ENCODE results near the gene PKD1. TPM values are rescaled to one million over a fixed set of nuclear protein-coding genes. Genes with fewer than 3 reads are reported as not detected.

Gene PKD1
- total and polyA plus RNA-seq, 7 experiments from 2014 or later = 4.9 to 153 (median 97.6) TPM

DNA sequence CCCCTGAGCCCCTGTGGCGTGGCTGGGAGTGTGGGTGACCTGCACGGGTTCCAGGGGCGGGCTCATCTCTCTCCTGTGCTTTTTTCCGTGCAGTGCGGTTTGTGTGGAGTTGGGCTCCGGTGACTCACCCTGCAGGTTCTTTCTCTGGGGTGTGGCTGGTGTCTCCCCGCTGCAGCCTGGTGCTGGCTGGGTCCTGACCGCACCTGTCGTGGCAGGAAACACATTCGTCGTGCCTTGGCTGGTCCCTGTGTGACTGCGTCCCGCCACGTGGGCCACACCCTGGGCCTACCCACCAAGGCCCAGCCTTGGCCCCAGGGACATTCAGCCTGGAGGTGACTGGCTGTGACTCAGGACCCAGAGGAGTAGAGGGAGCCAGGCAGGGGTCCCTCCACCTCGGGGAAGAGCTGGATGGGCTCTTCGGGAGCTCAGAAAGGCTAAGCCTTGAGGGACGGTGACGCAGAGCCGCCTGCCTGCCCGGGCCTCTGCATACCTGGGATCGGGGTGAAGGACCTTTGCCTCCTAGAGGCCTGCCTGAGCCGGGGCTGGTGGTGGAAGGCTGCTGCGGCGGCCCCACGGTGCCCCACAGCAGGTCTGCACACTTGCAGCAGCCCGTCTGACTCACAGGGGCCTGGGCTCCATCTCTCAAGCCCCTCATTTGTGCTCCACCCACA lies 27.6 kb upstream of the PKD1 start:
- no peaks in the 10 kb centered on the region for H3K9me3 ChIP-seq (ENCODE audit: control insufficient read depth in 2 of 3, low read length in 3 of 3)
- no peak overlapping the region for H3K4me3 Mint-ChIP-seq
- DNase-seq (no peak), ATAC-seq (no peak)
- H3K4me1 Mint-ChIP-seq = peaks cover 0 to 8% (median 0%) of the 10 kb centered on the region in 7 donors
- intact Hi-C loops (cut with micrococcal nuclease) = no loop called here
- peak overlapping the region in 2 of 9 donors; percentile 4 to 19 for H3K27ac Mint-ChIP-seq
- peaks cover 0 to 13% (median 0%) of the 10 kb centered on the region in 5 donors for H3K36me3 Mint-ChIP-seq
- H3K27ac ChIP-seq (ENCODE audit: low read depth, low read length) = no peak overlapping the region
- ChIA-PET POLR2A (interaction anchor here (0.6 kb wide), 1 partner anchor 8 kb away, joined by 3 read pairs; the partner anchor contains the start of gene TRAF7), CTCF (interaction anchor here (0.6 kb wide), 1 partner anchor 1135 kb away, joined by 4 read pairs; no protein-coding TSS in a partner anchor)
- no peaks in the 10 kb centered on the region for H3K9me3 Mint-ChIP-seq
- H3K4me3 ChIP-seq (ENCODE audit: low read length) = no peak overlapping the region
- H3K4me1 ChIP-seq (ENCODE audit: control insufficient read depth in 2 of 2, insufficient read depth in 2 of 2, low read length in 2 of 2) = no peaks in the 10 kb centered on the region
- no peaks in the 10 kb centered on the region for H3K27me3 Mint-ChIP-seq
- H3K36me3 ChIP-seq (ENCODE audit: control insufficient read depth in 2 of 3, insufficient read depth in 3 of 3, low read length in 3 of 3) = peaks cover 0 to 28% (median 3%) of the 10 kb centered on the region in 3 experiments
- H3K27me3 ChIP-seq (ENCODE audit: control insufficient read depth in 2 of 2, insufficient read depth in 2 of 2, low read length in 2 of 2) = no peaks in the 10 kb centered on the region

- ChIA-PET POLR2A (no interaction called here), CTCF (interaction anchor here (1.0 kb wide), 1 partner anchor 159 kb away, joined by 3 read pairs; no protein-coding TSS in a partner anchor)
- no peak overlapping the region for H3K4me3 Mint-ChIP-seq
- H3K27ac ChIP-seq (ENCODE audit: low read depth, low read length) = no peak overlapping the region
- H3K36me3 ChIP-seq (ENCODE audit: control insufficient read depth in 2 of 3, insufficient read depth in 3 of 3, low read length in 3 of 3) = peaks cover 0 to 22% (median 3%) of the 10 kb centered on the region in 3 experiments
- no peaks in the 10 kb centered on the region for H3K4me1 ChIP-seq (ENCODE audit: control insufficient read depth in 2 of 2, insufficient read depth in 2 of 2, low read length in 2 of 2)
- peaks cover 0 to 8% (median 6%) of the 10 kb centered on the region in 7 donors for H3K4me1 Mint-ChIP-seq
- peaks cover 0 to 13% (median 0%) of the 10 kb centered on the region in 5 donors for H3K36me3 Mint-ChIP-seq
- H3K4me3 ChIP-seq (ENCODE audit: low read length) = no peak overlapping the region
- DNase-seq (no peak), ATAC-seq (no peak)
- H3K27me3 ChIP-seq (ENCODE audit: control insufficient read depth in 2 of 2, insufficient read depth in 2 of 2, low read length in 2 of 2) = no peaks in the 10 kb centered on the region
- no peaks in the 10 kb centered on the region for H3K9me3 ChIP-seq (ENCODE audit: control insufficient read depth in 2 of 3, low read length in 3 of 3)
- H3K27ac Mint-ChIP-seq = no peak overlapping the region
- H3K27me3 Mint-ChIP-seq = no peaks in the 10 kb centered on the region
- H3K9me3 Mint-ChIP-seq = no peaks in the 10 kb centered on the region
- intact Hi-C loops (cut with micrococcal nuclease) = no loop called here
Observed at GRCh38 chr16:2162676-2163118, 27.0 kb upstream of the PKD1 start.

DNA sequence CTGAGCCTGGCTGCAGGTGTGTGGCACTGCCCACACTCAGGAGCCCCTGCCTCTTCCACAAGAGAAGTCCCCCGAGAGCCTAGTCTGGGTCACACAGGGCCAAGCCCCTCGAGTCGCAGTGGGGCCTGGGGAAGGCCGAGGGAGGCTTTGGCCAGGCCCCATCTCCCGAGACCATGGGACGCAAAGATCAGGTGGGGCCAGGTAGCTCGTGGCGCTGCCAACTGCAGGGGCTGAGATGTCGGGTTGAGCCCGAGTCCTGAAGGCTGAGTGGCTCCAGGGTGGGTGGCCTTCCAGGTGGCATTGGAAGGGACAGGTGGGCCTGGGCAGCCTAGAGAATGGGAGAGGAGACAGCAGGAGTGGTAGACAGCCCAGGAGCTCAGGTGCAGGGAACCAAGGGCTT lies 26.2 kb upstream of the PKD1 start:
- POLR2A ChIA-PET = interaction anchor here (1.3 kb wide), 1 partner anchor 10 kb away, joined by 3 read pairs; no protein-coding TSS in a partner anchor
- intact Hi-C loops (cut with micrococcal nuclease) = no loop called here

GRCh38 chr16:2160915-2161551 lies 25.3 kb upstream of the PKD1 start:
- DNase-seq = no peak
- no peaks in the 10 kb centered on the region for H3K9me3 Mint-ChIP-seq
- no peak for ATAC-seq
- intact Hi-C loops (cut with micrococcal nuclease) = no loop called here
- ChIA-PET CTCF (no interaction called here), POLR2A (interaction anchor here (1.3 kb wide), 1 partner anchor 9 kb away, joined by 3 read pairs; no protein-coding TSS in a partner anchor)
- H3K27ac Mint-ChIP-seq = no peak overlapping the region
- Histone ChIP-seq H3K4me3 (ENCODE audit: low read length) (no peak overlapping the region), H3K4me1 (ENCODE audit: control insufficient read depth in 2 of 2, insufficient read depth in 2 of 2, low read length in 2 of 2) (peaks cover 0 to 14% of the 10 kb centered on the region in 2 donors), H3K27me3 (ENCODE audit: control insufficient read depth in 2 of 2, insufficient read depth in 2 of 2, low read length in 2 of 2) (no peaks in the 10 kb centered on the region), H3K36me3 (ENCODE audit: control insufficient read depth in 2 of 3, insufficient read depth in 3 of 3, low read length in 3 of 3) (peaks cover 0 to 5% (median 3%) of the 10 kb centered on the region in 3 experiments), H3K9me3 (ENCODE audit: control insufficient read depth in 2 of 3, low read length in 3 of 3) (no peaks in the 10 kb centered on the region), H3K27ac (ENCODE audit: low read depth, low read length) (no peak overlapping the region)
- H3K27me3 Mint-ChIP-seq = no peaks in the 10 kb centered on the region
- H3K4me1 Mint-ChIP-seq = peaks cover 14 to 25% (median 20%) of the 10 kb centered on the region in 7 donors
- H3K36me3 Mint-ChIP-seq = peaks cover 0 to 10% (median 0%) of the 10 kb centered on the region in 5 donors
- H3K4me3 Mint-ChIP-seq = no peak overlapping the region

More for the DNA sequence above, 26.2 kb upstream of the PKD1 start:
- Mint-ChIP-seq H3K4me3 (no peak overlapping the region), H3K27me3 (no peaks in the 10 kb centered on the region), H3K4me1 (peaks cover 6 to 16% (median 13%) of the 10 kb centered on the region in 7 donors), H3K27ac (peak overlapping the region in 1 of 9 donors; percentile 51), H3K36me3 (peaks cover 0 to 13% (median 0%) of the 10 kb centered on the region in 5 donors), H3K9me3 (no peaks in the 10 kb centered on the region)
- Histone ChIP-seq H3K9me3 (ENCODE audit: control insufficient read depth in 2 of 3, low read length in 3 of 3) (no peaks in the 10 kb centered on the region), H3K27ac (ENCODE audit: low read depth, low read length) (no peak overlapping the region), H3K4me1 (ENCODE audit: control insufficient read depth in 2 of 2, insufficient read depth in 2 of 2, low read length in 2 of 2) (peaks cover 0 to 7% of the 10 kb centered on the region in 2 donors), H3K36me3 (ENCODE audit: control insufficient read depth in 2 of 3, insufficient read depth in 3 of 3, low read length in 3 of 3) (peaks cover 0 to 14% (median 3%) of the 10 kb centered on the region in 3 experiments), H3K27me3 (ENCODE audit: control insufficient read depth in 2 of 2, insufficient read depth in 2 of 2, low read length in 2 of 2) (no peaks in the 10 kb centered on the region), H3K4me3 (ENCODE audit: low read length) (no peak overlapping the region)
- ATAC-seq (no peak), DNase-seq (no peak)
- CTCF ChIA-PET = interaction anchor here (1.0 kb wide), 1 partner anchor 158 kb away, joined by 3 read pairs; no protein-coding TSS in a partner anchor

- no peak for DNase-seq
- no peaks in the 10 kb centered on the region for H3K27me3 ChIP-seq (ENCODE audit: control insufficient read depth in 2 of 2, insufficient read depth in 2 of 2, low read length in 2 of 2)
- intact Hi-C loops (cut with micrococcal nuclease) = loop anchor here (5.0 to 10.0 kb wide), 10 partner anchors 48 to 852 kb away; partner anchors contain the start of genes NUBP2 (in 2 of the 2), SPSB3 (in 2 of the 2), CCNF (in 1 of the 2) and E4F1 (in 1 of the 2)
- H3K4me1 ChIP-seq (ENCODE audit: control insufficient read depth in 2 of 2, insufficient read depth in 2 of 2, low read length in 2 of 2) = peaks cover under 1 to 22% of the 10 kb centered on the region in 2 donors
- H3K27me3 Mint-ChIP-seq = no peaks in the 10 kb centered on the region
- no peaks in the 10 kb centered on the region for H3K9me3 Mint-ChIP-seq
- H3K36me3 ChIP-seq (ENCODE audit: control insufficient read depth in 2 of 3, insufficient read depth in 3 of 3, low read length in 3 of 3) = no peaks in the 10 kb centered on the region
- H3K4me3 ChIP-seq (ENCODE audit: low read length) = no peak overlapping the region
- ATAC-seq = no peak
- peaks cover 20 to 37% (median 27%) of the 10 kb centered on the region in 7 donors for H3K4me1 Mint-ChIP-seq
- H3K27ac Mint-ChIP-seq = peak overlapping the region in 2 of 9 donors; percentile 19
- H3K36me3 Mint-ChIP-seq = peaks cover 0 to 12% (median 0%) of the 10 kb centered on the region in 5 donors
- CTCF ChIA-PET = no interaction called here
- POLR2A ChIA-PET = no interaction called here
- no peak overlapping the region for H3K4me3 Mint-ChIP-seq
- H3K27ac ChIP-seq (ENCODE audit: low read depth, low read length) = no peak overlapping the region
- H3K9me3 ChIP-seq (ENCODE audit: control insufficient read depth in 2 of 3, low read length in 3 of 3) = no peaks in the 10 kb centered on the region
Observed at GRCh38 chr16:2159175-2159838, 23.6 kb upstream of the PKD1 start.

DNA sequence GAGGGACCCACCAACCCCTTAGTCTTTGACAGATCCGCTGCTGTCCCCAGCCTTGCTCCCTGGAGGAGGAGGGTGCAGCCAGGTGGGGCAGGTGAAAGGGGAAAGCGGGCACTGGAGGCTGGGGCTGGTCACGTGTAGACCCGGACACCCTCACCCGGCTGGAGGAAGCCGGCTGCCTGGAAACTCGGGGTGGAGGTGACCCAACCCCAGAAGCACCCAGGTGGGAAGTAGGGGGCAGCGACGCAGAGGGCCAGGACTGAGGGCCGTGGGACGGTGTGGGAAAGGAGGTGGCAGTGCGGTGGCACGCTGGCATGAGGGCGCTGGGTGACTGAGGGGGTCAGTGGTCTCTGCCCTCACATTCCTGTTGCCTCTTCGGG lies 22.6 kb upstream of the PKD1 start:
- ATAC-seq (no peak), DNase-seq (no peak)
- Histone ChIP-seq H3K27me3 (ENCODE audit: control insufficient read depth in 2 of 2, insufficient read depth in 2 of 2, low read length in 2 of 2) (no peaks in the 10 kb centered on the region), H3K9me3 (ENCODE audit: control insufficient read depth in 2 of 3, low read length in 3 of 3) (no peaks in the 10 kb centered on the region), H3K27ac (ENCODE audit: low read depth, low read length) (no peak overlapping the region), H3K4me3 (ENCODE audit: low read length) (no peak overlapping the region), H3K4me1 (ENCODE audit: control insufficient read depth in 2 of 2, insufficient read depth in 2 of 2, low read length in 2 of 2) (peaks cover 10 to 33% of the 10 kb centered on the region in 2 donors), H3K36me3 (ENCODE audit: control insufficient read depth in 2 of 3, insufficient read depth in 3 of 3, low read length in 3 of 3) (no peaks in the 10 kb centered on the region)
- intact Hi-C loops (cut with micrococcal nuclease) = loop anchor here (5.0 to 10.0 kb wide), 10 partner anchors 49 to 851 kb away; partner anchors contain the start of genes NUBP2 (in 2 of the 2), SPSB3 (in 2 of the 2), CCNF (in 1 of the 2) and E4F1 (in 1 of the 2)
- Mint-ChIP-seq H3K4me1 (peaks cover 20 to 47% (median 36%) of the 10 kb centered on the region in 7 donors), H3K9me3 (no peaks in the 10 kb centered on the region), H3K27me3 (no peaks in the 10 kb centered on the region), H3K4me3 (peak overlapping the region in 1 of 10 donors; percentile 99), H3K27ac (no peak overlapping the region), H3K36me3 (peaks cover 0 to 21% (median 0%) of the 10 kb centered on the region in 5 donors)
- ChIA-PET POLR2A (no interaction called here), CTCF (interaction anchor here (1.2 kb wide), 1 partner anchor 18 kb away, joined by 3 read pairs; no protein-coding TSS in a partner anchor)
